OCI-M1 (cell line): ENCODE measurements around the gene XPNPEP2.

ENCODE experiments used
- DNase-seq: peaks from one replicate; lab custom pipeline; 2025; lab: John Stamatoyannopoulos, UW

Gene XPNPEP2

GRCh38 chrX:129750971-129751370 lies 12.2 kb downstream of the XPNPEP2 start:
- DNase-seq, result no peak

- DNase-seq, result peak; percentile 59
Observed at GRCh38 chrX:129754056-129755024, 15.6 kb downstream of the XPNPEP2 start.

GRCh38 chrX:129755779-129756650 lies 17.2 kb downstream of the XPNPEP2 start:
- no peak for DNase-seq

GRCh38 chrX:129759576-129760061 lies 20.8 kb downstream of the XPNPEP2 start:
- DNase-seq, result peak; percentile 73

- DNase-seq, result no peak
Observed at GRCh38 chrX:129760155-129760554, 21.4 kb downstream of the XPNPEP2 start.

GRCh38 chrX:129760981-129761380 lies 22.2 kb downstream of the XPNPEP2 start:
- no peak for DNase-seq

GRCh38 chrX:129761596-129761995 lies 22.8 kb downstream of the XPNPEP2 start:
- no peak for DNase-seq

- DNase-seq, result no peak
Observed at GRCh38 chrX:129762448-129762847, 23.7 kb downstream of the XPNPEP2 start.

- no peak for DNase-seq
Observed at GRCh38 chrX:129763666-129764065, 24.9 kb downstream of the XPNPEP2 start.

GRCh38 chrX:129768186-129768585 lies 29.4 kb downstream of the XPNPEP2 start:
- no peak for DNase-seq

GRCh38 chrX:129768586-129769466 lies 30.0 kb downstream of the XPNPEP2 start:
- no peak for DNase-seq

GRCh38 chrX:129769467-129770154 lies 30.8 kb downstream of the XPNPEP2 start:
- DNase-seq, result no peak

GRCh38 chrX:129771266-129771995 lies 32.7 kb downstream of the XPNPEP2 start:
- DNase-seq, result no peak

- peak; percentile 82 for DNase-seq
Observed at GRCh38 chrX:129772796-129773431, 34.1 kb downstream of the XPNPEP2 start.

- DNase-seq, result peak; percentile 1
Observed at GRCh38 chrX:129773649-129774458, 35.1 kb downstream of the XPNPEP2 start.

GRCh38 chrX:129777218-129778030 lies 38.6 kb downstream of the XPNPEP2 start:
- no peak for DNase-seq

- DNase-seq, result no peak
Observed at GRCh38 chrX:129779086-129779672, 40.4 kb downstream of the XPNPEP2 start.

GRCh38 chrX:129779747-129780146 lies 41.0 kb downstream of the XPNPEP2 start, which contains the start of gene SASH3:
SASH3 (plus strand) TSS chrX:129779949; CDS start chrX:129780098, 149 bp downstream.
- no peak for DNase-seq
